Neural crest cell (in vitro differentiated cells): Measurements from ENCODE around the gene DENND6B. TPM values are rescaled to one million over a fixed set of nuclear protein-coding genes. Genes with fewer than 3 reads are reported as not detected.

Experiments used
- DNase-seq: peaks from one replicate; pipeline ENCODE4 v3.0.0; 2021; ENCODE audit warnings: low read depth, mixed read lengths, low spot score
- H3K27ac Mint-ChIP-seq: one replicate; pipeline ENCODE4 v1.8.0; 2021; ENCODE audit warnings: mild to moderate bottlenecking, mixed read lengths; ENCODE audit not compliant: unreplicated experiment
- H3K27me3 Mint-ChIP-seq: 2 replicates; pipeline ENCODE4 v1.8.0; 2021; ENCODE audit warnings: low read depth, mild to moderate bottlenecking, mixed read lengths
- H3K36me3 Mint-ChIP-seq: 2 replicates; pipeline ENCODE4 v1.8.0; 2021; ENCODE audit warnings: low read depth, mild to moderate bottlenecking, mixed read lengths
- H3K4me1 Mint-ChIP-seq: 2 replicates; pipeline ENCODE4 v1.8.0; 2021; ENCODE audit warnings: mixed read lengths
- H3K4me3 Mint-ChIP-seq: one replicate; pipeline ENCODE4 v1.8.0; 2021; ENCODE audit warnings: mild to moderate bottlenecking, mixed read lengths
- H3K9me3 Mint-ChIP-seq: 2 replicates; pipeline ENCODE4 v1.8.0; 2021; ENCODE audit warnings: mixed read lengths
- total RNA-seq: library from RNA; stranded (reverse); gene quantifications from 2 replicates; pipeline ENCODE4 v1.2.1, GENCODE V29; 2021
- TF ChIP-seq, protein P1 (sequence below): fragments of 200-600 bp; sonication (generic); conservative IDR thresholded peaks from 2 replicates; pipeline ENCODE4 v1.5.0; 2021; ENCODE audit warnings: antibody characterized with exemption, mild to moderate bottlenecking

The DENND6B gene
- total RNA-seq, 1 donor from 2014 or later: 22.0 TPM

DNA sequence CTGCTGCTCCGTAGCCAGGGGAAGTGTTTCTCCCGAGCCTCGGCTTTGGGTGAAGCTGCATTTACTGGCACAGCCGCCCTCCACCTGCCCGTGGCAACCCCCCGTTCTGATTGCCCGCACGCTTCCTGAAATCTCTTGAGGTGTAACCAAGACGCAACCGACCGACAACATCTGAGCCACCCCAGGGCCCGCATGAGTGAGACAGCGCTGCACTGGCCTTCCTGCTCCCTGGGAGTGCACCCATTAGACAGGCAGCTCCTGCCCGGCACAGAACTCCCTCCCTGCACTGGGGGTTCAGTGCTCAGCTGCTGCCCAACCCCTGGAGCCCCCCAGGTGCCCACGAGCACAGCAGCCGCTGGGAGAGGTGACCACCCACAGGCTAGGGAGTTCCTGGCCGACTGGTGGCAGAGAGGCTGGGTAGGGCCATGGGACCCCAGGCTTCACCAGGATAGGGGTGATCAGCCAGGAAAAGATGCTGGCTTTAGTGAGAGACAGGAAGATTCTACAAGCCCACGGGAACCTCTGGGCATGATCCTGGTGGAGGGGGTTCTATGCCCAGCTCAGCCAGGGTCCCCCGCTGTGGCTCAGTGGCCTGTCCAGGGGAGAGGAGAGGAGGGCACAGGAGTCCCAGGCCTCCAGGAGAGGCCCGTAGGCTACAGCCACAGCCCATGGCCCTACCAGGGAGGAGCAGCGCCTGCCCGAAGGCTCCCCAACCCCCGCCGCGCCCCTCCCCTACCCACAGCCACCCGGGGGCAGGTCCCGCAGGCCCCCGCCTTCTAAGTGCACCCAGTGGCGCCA lies 34.0 kb downstream of the DENND6B start:
- no peaks in the 10 kb centered on the region for H3K36me3 Mint-ChIP-seq
- H3K9me3 Mint-ChIP-seq: no peaks in the 10 kb centered on the region
- no peak for DNase-seq
- H3K27ac Mint-ChIP-seq: no peak overlapping the region
- peaks cover 19% of the 10 kb centered on the region for H3K4me1 Mint-ChIP-seq
- TF ChIP-seq, protein P1, sequence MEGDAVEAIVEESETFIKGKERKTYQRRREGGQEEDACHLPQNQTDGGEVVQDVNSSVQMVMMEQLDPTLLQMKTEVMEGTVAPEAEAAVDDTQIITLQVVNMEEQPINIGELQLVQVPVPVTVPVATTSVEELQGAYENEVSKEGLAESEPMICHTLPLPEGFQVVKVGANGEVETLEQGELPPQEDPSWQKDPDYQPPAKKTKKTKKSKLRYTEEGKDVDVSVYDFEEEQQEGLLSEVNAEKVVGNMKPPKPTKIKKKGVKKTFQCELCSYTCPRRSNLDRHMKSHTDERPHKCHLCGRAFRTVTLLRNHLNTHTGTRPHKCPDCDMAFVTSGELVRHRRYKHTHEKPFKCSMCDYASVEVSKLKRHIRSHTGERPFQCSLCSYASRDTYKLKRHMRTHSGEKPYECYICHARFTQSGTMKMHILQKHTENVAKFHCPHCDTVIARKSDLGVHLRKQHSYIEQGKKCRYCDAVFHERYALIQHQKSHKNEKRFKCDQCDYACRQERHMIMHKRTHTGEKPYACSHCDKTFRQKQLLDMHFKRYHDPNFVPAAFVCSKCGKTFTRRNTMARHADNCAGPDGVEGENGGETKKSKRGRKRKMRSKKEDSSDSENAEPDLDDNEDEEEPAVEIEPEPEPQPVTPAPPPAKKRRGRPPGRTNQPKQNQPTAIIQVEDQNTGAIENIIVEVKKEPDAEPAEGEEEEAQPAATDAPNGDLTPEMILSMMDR: no peak
- H3K27me3 Mint-ChIP-seq: no peaks in the 10 kb centered on the region
- H3K4me3 Mint-ChIP-seq: no peak overlapping the region

DNA sequence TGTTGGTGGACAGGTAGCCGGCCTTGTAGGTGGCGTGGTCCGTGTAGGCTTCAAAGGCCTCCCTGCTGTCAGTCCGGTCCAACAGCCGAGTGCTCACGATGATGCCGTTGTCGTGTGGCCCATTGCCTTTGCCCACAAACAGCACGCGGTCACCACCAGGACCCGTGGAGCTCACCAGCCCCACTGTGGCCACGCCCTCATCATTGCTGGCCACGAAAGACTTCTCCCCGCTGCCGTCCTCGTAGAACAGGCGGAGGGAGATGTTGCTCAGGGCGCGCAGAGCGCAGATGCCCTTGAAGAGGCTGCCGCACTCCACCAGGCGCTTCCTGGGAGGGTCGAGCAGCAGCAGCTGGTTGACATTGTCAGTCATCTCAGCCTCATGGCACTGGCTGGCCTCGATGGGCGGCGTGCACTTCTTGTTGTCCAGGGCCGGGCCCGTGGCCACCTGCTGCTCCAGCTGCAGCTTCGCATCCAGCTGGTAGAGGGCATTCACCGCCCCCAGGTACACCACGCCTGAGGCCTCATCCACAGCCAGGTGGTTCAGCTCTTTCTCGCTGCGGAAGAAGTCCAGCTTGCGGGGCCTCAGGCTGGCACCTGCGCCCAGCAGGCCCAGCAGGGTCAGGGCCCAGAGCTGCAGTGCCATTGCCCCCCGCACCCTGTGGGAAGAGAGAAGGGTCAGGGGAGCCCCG lies 36.7 kb downstream of the DENND6B start:
- no peak for DNase-seq
- H3K27ac Mint-ChIP-seq: no peak overlapping the region

DNA sequence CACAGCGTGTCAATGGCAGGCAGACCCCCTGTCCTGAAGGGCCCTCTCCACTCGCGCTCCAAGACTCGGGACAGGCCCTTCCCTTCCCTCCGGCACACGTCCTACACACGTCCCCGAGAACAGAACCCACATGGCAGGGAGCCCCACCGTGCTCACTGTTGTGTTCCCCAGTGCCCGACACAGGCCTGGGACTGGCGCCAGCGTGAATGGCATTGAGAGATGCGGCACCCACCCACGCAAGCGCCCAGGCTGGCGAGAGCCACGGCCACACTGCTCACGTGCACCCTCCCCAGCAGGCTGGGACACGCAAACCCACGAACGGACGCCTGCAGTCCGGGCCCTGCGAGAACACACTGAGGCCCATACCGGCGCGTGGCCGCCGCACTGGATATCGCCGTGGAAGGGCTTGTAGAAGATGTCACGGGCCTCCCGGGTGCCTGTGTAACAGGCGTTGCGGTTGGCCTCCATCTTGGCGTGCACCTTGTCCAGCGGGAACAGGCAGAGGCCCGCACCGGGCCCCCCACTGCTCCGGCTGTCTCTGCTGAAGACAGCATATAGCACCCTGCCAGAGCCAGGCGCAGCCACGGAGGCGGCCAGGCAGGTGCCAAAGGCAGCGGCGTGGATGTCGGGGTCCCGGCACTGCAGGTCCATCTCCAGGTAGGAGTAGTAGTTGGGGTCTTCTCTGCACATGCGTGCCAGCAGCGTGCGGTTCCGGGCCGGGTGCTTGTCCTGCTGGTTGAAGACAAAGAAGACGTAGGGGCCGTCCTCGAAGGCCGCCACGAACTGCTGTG lies 37.5 kb downstream of the DENND6B start:
- Mint-ChIP-seq H3K4me1 (peaks cover 8% of the 10 kb centered on the region), H3K27ac (no peak overlapping the region), H3K27me3 (no peaks in the 10 kb centered on the region), H3K36me3 (no peaks in the 10 kb centered on the region), H3K4me3 (no peak overlapping the region), H3K9me3 (no peaks in the 10 kb centered on the region)
- DNase-seq: no peak
- TF ChIP-seq, protein P1: no peak

More for the DNA sequence above, 36.7 kb downstream of the DENND6B start:
- Mint-ChIP-seq H3K36me3 (no peaks in the 10 kb centered on the region), H3K4me3 (no peak overlapping the region), H3K27me3 (no peaks in the 10 kb centered on the region), H3K4me1 (peaks cover 10% of the 10 kb centered on the region), H3K9me3 (no peaks in the 10 kb centered on the region)
- TF ChIP-seq, protein P1: no peak

DNA sequence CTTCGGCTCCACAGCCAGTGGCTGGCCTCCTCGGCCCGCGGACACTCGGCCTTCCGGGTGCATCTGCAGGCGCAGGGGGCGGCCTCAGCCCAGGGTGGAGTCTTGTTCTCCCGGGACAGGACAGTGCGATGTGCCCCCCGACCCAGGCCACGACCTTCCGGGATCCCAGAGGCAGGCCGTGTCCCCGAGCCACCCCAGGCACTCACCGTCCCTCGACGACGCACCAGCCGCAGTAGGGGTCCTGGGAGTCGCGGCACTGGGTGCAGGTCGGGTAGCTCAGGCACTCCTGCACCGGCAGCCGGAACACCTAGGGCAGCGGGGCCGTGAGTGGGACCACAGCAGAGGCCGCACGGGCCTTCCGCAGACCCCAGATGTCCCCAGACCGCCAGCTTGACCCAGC lies 39.1 kb downstream of the DENND6B start:
- no peak for DNase-seq
- TF ChIP-seq, protein P1: no peak
- H3K36me3 Mint-ChIP-seq: no peaks in the 10 kb centered on the region
- H3K27ac Mint-ChIP-seq: no peak overlapping the region
- H3K4me1 Mint-ChIP-seq: peaks cover 3% of the 10 kb centered on the region
- no peaks in the 10 kb centered on the region for H3K27me3 Mint-ChIP-seq
- no peak overlapping the region for H3K4me3 Mint-ChIP-seq
- H3K9me3 Mint-ChIP-seq: no peaks in the 10 kb centered on the region

DNA sequence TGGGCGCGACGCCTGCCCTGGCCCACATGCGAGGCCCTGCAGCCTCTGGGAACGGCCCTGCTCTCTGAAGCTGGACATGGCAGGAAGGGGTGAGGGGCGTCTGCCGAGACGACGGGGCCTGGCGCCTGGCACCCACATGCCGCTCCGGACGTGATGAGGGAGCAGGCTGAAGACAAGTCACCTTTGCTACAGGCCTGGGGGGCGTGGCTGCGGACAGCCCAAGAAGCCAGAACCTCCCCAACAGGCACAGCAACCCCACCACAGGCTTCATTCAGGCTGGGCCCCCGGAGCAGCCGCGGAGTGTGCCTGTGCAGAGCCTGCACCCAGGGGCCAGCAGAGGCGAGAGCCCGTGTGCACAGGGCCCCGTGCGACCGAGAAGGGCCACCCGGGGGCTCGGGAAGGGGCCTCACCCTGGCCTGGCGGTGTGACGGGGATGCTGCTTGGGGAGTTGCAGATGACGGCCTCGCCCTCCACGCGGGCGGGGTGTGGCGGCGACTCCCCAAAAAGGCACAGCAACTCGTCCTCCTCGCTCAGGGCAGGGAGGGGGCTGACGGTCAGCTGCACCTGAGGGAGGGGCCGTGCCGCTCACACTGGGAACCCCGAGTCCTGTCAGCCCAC lies 40.0 kb downstream of the DENND6B start:
- no peak overlapping the region for H3K27ac Mint-ChIP-seq
- H3K27me3 Mint-ChIP-seq: no peaks in the 10 kb centered on the region
- H3K4me3 Mint-ChIP-seq: no peak overlapping the region
- no peaks in the 10 kb centered on the region for H3K36me3 Mint-ChIP-seq
- TF ChIP-seq, protein P1: no peak
- no peak for DNase-seq
- no peaks in the 10 kb centered on the region for H3K9me3 Mint-ChIP-seq
- no peaks in the 10 kb centered on the region for H3K4me1 Mint-ChIP-seq
